ENCODE results near the gene KLK14.

KLK14 gene

DNA sequence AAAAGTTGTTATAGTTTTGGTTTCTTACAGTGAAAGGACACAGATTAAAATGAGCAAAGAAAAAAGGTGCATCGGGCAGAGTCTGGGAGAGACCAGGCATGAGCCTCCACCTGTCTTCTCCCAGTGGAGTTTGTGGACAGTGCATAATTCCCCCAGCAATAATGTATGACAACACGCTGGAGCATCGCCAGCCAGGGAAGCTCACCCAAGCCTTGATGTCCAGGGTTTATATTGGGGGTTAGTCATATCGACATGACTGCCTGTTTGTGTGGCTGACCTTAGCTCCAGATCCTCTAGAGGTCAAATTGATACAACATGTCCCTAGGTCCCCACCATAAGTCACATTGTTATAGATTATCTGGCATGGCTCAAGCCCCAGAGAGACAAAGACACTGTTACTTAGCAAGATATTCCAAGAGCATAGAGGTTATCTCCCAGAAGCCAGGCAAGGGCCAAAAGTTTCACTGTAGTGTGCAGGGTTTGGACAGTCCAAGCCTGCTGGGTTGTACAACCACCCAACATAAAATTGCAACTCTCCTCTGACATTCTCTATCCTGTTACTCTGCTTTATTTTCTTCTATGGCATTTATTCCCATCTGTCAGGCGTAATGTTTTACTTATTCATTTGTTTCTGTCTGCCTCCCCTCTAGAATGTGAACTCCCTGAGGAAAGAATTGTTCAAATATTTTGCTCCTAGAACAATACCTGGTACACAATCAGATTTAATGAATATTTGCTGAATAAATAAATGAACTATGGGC is 12.2 kb downstream of the KLK14 start:
- no peak overlapping the region for H3K4me3 ChIP-seq (ENCODE audit: low read depth, low read length)
- no peaks in the 10 kb centered on the region for H3K4me1 ChIP-seq
- TF ChIP-seq, protein P1, sequence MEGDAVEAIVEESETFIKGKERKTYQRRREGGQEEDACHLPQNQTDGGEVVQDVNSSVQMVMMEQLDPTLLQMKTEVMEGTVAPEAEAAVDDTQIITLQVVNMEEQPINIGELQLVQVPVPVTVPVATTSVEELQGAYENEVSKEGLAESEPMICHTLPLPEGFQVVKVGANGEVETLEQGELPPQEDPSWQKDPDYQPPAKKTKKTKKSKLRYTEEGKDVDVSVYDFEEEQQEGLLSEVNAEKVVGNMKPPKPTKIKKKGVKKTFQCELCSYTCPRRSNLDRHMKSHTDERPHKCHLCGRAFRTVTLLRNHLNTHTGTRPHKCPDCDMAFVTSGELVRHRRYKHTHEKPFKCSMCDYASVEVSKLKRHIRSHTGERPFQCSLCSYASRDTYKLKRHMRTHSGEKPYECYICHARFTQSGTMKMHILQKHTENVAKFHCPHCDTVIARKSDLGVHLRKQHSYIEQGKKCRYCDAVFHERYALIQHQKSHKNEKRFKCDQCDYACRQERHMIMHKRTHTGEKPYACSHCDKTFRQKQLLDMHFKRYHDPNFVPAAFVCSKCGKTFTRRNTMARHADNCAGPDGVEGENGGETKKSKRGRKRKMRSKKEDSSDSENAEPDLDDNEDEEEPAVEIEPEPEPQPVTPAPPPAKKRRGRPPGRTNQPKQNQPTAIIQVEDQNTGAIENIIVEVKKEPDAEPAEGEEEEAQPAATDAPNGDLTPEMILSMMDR (IDR thresholded peaks at IDR 0.05; ENCODE audit: low read depth, low read length), result no peak
- H3K27me3 ChIP-seq, result peaks cover 35% of the 10 kb centered on the region
- H3K9me3 ChIP-seq, result no peaks in the 10 kb centered on the region; the same call in 1 of the 2 replicates
- H3K36me3 ChIP-seq, result no peaks in the 10 kb centered on the region
- DNase-seq, result no peak

DNA sequence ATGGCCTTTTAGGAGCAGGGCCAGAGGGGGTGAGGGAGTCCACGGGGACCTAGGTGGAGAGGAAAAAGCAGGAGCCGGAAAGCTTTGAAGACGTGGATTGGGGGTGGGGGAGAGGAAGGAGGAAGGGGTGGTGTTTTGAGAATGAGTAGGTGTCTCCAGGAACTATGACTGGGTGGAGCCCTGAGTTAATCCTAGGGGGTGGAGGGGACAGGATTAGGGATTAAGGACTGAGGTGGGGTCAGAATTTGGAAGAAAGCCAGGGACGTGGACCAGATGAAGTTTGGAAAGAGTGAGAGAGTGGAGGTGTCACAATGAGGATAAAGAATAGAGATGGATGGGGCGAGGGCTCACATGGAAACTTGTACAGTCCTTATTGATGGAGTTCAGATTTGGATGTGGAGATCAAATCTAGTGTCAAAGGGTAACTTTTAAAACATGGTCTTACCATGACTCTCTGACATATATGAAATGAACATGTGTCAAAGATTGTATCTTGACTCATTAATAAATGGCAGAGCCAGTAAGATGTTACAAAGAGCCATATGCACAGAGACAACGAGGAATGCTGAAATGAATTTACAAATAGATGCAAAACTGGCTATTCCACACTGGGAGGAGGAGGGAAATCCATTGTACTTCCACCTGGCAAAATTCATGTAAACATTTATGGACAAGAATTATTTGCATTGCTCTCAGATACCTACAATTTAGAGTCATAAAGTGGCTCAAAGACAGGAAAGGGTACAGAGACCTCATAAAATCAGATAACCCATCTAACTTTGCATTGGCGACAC is 16.1 kb downstream of the KLK14 start:
- no peak for DNase-seq
- H3K4me3 ChIP-seq (ENCODE audit: low read depth, low read length), result no peak overlapping the region
- H3K36me3 ChIP-seq, result no peaks in the 10 kb centered on the region
- TF ChIP-seq, protein P1 (IDR thresholded peaks at IDR 0.05; ENCODE audit: low read depth, low read length), result no peak
- no peaks in the 10 kb centered on the region for H3K4me1 ChIP-seq
- no peaks in the 10 kb centered on the region; the same call in 1 of the 2 replicates for H3K9me3 ChIP-seq
- H3K27me3 ChIP-seq, result peaks cover 34% of the 10 kb centered on the region

DNA sequence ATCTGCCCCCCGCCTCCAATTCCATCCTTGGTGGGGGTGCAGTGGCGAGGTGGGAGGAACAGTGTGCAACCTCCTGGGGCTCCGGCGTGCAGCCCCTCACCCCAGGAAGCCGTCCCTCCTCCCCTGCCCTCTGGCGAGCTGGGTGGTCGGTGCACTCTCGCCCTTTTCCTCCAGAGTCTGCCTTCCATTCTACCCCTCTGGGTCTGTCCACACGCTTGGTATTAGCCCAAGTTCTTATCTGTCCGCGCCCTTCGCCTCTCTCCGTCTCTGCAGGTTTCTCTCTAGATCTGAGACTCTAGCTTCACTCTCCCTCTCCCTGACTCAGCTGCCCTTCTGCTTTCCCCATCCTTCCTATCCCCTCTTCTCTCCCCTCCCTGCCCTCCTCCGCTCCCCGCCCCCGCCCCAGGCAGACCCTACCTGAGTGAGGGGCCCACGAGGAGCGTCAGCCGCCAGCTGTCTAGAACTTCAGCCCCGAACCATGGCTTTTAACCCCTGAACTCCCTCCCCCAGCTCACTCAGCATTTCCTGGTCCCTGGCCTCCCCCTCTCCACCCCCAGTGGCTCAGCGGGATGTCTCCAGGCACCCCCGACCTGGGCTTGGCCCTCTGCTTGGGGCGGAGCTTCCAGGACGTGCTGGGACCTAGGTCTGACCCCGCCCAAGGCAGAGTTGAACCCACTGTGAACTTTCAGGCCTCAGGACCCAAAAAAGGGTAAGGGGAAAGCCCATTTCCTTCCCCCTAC is 17.3 kb downstream of the KLK14 start:
- TF ChIP-seq, protein P1 (IDR thresholded peaks at IDR 0.05; ENCODE audit: low read depth, low read length), result no peak
- H3K36me3 ChIP-seq, result no peaks in the 10 kb centered on the region
- no peak for DNase-seq
- H3K4me1 ChIP-seq, result no peaks in the 10 kb centered on the region
- H3K4me3 ChIP-seq (ENCODE audit: low read depth, low read length), result no peak overlapping the region
- no peaks in the 10 kb centered on the region; the same call in 1 of the 2 replicates for H3K9me3 ChIP-seq
- H3K27me3 ChIP-seq, result peaks cover 34% of the 10 kb centered on the region

DNA sequence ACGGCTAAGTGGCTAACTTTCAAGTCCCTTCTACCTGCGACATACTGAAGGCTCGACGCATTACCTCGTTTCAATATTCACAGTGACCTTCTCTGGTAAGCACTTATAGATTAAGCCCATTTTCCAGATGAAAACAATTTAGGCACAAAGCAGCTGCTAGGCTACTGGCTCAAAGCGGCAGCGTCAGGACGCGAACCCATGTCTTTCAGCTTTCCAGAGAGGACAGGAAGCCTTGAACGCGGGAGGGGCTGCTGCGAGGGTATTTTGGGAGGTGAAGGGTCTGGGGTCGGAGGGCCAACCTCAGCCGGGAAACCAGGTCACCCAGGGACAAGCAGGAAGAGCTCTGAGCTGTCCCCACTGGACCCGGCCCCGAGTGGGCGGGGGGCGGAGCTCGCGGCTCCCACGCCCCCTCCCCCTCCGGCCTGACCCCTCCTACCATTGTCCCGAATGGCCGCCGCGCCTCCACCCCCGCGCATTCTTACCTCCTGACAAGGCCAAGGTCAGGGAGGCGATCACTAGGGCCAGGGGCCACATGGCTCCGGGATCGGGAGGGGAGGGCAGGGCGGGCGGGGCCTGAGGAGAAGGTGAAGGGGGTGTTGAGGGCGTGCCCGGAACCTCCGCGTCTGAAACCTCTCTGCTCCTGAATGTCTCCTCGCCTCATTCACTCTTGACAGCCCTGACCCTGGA is 18.0 kb downstream of the KLK14 start, which contains the start of gene KLK13:
KLK13 (minus strand) TSS at position 559 of the 687 bp plus-strand sequence; CDS start at position 534, 25 bp downstream.
- Histone ChIP-seq H3K4me1 (no peaks in the 10 kb centered on the region), H3K9me3 (no peaks in the 10 kb centered on the region; the same call in 1 of the 2 replicates), H3K4me3 (ENCODE audit: low read depth, low read length) (no peak within 1 kb of the TSS), H3K36me3 (no peaks in the 10 kb centered on the region), H3K27me3 (peaks cover 34% of the 10 kb centered on the region)
- TF ChIP-seq, protein P1 (IDR thresholded peaks at IDR 0.05; ENCODE audit: low read depth, low read length), result no peak
- no peak for DNase-seq

DNA sequence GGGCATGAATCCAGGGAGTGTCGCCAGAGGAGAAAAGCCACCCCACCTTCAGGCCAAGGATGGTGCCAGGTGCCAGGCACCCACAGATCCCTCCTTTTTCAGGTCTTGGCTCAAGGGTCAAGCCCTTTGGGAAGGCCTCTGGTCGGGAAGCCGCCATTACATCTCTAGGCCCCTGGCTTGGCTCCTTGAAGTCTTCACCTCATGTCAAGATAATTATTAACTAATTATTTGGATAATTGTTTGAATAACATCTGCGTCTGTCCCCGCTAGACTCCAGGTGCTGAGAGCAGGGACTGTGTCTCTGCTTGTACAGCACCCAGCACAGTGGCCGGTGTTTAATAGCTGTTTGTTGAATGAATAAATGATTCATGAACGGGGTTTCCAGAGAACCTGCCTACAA is 19.0 kb downstream of the KLK14 start:
- no peaks in the 10 kb centered on the region for H3K36me3 ChIP-seq
- DNase-seq, result no peak
- TF ChIP-seq, protein P1 (IDR thresholded peaks at IDR 0.05; ENCODE audit: low read depth, low read length), result no peak
- H3K4me1 ChIP-seq, result no peaks in the 10 kb centered on the region
- H3K4me3 ChIP-seq (ENCODE audit: low read depth, low read length), result no peak overlapping the region
- H3K27me3 ChIP-seq, result peaks cover 34% of the 10 kb centered on the region
- H3K9me3 ChIP-seq, result no peaks in the 10 kb centered on the region; the same call in 1 of the 2 replicates

Data from BE2C (cell line).